ENCODE measurements around the gene KIF6.

The KIF6 gene

GRCh38 chr6:39281312-39281980 is 443.8 kb downstream of the KIF6 start:
- DNase-seq (ENCODE audit: low read depth): no peak

GRCh38 chr6:39280247-39280731 is 444.9 kb downstream of the KIF6 start:
- no peak for DNase-seq (ENCODE audit: low read depth)
